ENCODE measurements around the gene PTH2. TPM values are rescaled to one million over a fixed set of nuclear protein-coding genes. Genes with fewer than 3 reads are reported as not detected.

The PTH2 gene
- total and polyA plus RNA-seq, 2 of the 8 experiments (the other 6 are each of a cell fraction or from before 2014, with no cell fraction given), result not detected

DNA sequence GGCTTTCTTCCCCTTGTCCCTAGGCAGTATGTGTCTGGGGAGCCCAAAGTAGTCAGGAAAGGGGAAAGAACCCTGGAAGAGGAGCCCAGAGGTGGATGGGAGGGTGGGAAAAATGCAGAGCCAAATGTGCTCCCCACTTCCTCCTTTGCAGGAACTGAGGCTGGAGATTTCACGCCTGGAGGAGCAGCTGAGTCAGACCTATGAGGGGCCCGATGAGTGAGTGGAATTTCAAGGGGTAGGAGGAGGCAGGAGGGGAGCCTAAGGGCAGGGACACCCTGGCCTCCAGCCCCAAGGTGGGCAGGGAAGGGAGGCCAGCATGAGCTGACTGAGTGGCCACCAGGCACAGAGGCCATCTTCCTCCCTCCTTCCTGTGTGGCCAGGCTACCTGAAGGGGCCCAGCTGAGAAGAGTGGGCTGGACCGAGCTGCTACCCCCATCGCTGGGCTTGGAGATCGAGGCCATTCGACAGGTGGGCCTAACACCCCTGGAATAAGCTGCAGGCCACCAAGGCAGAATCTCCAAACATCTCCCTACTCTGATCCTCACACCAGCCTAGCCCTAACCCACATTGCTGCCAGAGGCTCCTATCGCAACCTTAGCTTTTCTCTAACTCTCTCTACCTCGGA is 14.3 kb downstream of the PTH2 start (continued):
- TF ChIP-seq TAF7 (optimal IDR thresholded peaks at IDR 0.05; ENCODE audit: borderline replicate concordance, low read depth, low read length) (no peak), CREB1 (IDR thresholded peaks at IDR 0.05) (no peak), NANOG (IDR thresholded peaks at IDR 0.05; ENCODE audit: insufficient read depth, low read depth, low read length, poor library complexity, severe bottlenecking) (no peak), TCF12 (IDR thresholded peaks at IDR 0.05; ENCODE audit: low read depth, low read length) (no peak), ZNF274 (IDR thresholded peaks at IDR 0.05; ENCODE audit: borderline replicate concordance, extremely low read depth, low read length) (no peak), SUZ12 (IDR thresholded peaks at IDR 0.05; ENCODE audit: low read length) (no peak), RXRA (IDR thresholded peaks at IDR 0.05; ENCODE audit: insufficient read depth, low read depth, low read length) (no peak), SAP30 (IDR thresholded peaks at IDR 0.05; ENCODE audit: insufficient read depth, insufficient replicate concordance, low read length) (no peak)
- TF ChIP-seq, protein P1, sequence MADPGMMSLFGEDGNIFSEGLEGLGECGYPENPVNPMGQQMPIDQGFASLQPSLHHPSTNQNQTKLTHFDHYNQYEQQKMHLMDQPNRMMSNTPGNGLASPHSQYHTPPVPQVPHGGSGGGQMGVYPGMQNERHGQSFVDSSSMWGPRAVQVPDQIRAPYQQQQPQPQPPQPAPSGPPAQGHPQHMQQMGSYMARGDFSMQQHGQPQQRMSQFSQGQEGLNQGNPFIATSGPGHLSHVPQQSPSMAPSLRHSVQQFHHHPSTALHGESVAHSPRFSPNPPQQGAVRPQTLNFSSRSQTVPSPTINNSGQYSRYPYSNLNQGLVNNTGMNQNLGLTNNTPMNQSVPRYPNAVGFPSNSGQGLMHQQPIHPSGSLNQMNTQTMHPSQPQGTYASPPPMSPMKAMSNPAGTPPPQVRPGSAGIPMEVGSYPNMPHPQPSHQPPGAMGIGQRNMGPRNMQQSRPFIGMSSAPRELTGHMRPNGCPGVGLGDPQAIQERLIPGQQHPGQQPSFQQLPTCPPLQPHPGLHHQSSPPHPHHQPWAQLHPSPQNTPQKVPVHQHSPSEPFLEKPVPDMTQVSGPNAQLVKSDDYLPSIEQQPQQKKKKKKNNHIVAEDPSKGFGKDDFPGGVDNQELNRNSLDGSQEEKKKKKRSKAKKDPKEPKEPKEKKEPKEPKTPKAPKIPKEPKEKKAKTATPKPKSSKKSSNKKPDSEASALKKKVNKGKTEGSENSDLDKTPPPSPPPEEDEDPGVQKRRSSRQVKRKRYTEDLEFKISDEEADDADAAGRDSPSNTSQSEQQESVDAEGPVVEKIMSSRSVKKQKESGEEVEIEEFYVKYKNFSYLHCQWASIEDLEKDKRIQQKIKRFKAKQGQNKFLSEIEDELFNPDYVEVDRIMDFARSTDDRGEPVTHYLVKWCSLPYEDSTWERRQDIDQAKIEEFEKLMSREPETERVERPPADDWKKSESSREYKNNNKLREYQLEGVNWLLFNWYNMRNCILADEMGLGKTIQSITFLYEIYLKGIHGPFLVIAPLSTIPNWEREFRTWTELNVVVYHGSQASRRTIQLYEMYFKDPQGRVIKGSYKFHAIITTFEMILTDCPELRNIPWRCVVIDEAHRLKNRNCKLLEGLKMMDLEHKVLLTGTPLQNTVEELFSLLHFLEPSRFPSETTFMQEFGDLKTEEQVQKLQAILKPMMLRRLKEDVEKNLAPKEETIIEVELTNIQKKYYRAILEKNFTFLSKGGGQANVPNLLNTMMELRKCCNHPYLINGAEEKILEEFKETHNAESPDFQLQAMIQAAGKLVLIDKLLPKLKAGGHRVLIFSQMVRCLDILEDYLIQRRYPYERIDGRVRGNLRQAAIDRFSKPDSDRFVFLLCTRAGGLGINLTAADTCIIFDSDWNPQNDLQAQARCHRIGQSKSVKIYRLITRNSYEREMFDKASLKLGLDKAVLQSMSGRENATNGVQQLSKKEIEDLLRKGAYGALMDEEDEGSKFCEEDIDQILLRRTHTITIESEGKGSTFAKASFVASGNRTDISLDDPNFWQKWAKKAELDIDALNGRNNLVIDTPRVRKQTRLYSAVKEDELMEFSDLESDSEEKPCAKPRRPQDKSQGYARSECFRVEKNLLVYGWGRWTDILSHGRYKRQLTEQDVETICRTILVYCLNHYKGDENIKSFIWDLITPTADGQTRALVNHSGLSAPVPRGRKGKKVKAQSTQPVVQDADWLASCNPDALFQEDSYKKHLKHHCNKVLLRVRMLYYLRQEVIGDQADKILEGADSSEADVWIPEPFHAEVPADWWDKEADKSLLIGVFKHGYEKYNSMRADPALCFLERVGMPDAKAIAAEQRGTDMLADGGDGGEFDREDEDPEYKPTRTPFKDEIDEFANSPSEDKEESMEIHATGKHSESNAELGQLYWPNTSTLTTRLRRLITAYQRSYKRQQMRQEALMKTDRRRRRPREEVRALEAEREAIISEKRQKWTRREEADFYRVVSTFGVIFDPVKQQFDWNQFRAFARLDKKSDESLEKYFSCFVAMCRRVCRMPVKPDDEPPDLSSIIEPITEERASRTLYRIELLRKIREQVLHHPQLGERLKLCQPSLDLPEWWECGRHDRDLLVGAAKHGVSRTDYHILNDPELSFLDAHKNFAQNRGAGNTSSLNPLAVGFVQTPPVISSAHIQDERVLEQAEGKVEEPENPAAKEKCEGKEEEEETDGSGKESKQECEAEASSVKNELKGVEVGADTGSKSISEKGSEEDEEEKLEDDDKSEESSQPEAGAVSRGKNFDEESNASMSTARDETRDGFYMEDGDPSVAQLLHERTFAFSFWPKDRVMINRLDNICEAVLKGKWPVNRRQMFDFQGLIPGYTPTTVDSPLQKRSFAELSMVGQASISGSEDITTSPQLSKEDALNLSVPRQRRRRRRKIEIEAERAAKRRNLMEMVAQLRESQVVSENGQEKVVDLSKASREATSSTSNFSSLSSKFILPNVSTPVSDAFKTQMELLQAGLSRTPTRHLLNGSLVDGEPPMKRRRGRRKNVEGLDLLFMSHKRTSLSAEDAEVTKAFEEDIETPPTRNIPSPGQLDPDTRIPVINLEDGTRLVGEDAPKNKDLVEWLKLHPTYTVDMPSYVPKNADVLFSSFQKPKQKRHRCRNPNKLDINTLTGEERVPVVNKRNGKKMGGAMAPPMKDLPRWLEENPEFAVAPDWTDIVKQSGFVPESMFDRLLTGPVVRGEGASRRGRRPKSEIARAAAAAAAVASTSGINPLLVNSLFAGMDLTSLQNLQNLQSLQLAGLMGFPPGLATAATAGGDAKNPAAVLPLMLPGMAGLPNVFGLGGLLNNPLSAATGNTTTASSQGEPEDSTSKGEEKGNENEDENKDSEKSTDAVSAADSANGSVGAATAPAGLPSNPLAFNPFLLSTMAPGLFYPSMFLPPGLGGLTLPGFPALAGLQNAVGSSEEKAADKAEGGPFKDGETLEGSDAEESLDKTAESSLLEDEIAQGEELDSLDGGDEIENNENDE (IDR thresholded peaks at IDR 0.05; ENCODE audit: insufficient replicate concordance, low read length), result no peak
